NCI-H2196 treated with DMSO at 0.1 percent for 48 hours (cell line): ENCODE measurements around the gene CEP41.
"Not testable (repeated sequence)": the region's sequence is repeated elsewhere in the genome, so short reads cannot be mapped to it uniquely, and the experiment has no call there.

Experiments used
- DNase-seq: peaks from one replicate; lab custom pipeline; 2025; ENCODE audit not compliant: unreplicated experiment; lab: John Stamatoyannopoulos, UW

Gene CEP41

DNA sequence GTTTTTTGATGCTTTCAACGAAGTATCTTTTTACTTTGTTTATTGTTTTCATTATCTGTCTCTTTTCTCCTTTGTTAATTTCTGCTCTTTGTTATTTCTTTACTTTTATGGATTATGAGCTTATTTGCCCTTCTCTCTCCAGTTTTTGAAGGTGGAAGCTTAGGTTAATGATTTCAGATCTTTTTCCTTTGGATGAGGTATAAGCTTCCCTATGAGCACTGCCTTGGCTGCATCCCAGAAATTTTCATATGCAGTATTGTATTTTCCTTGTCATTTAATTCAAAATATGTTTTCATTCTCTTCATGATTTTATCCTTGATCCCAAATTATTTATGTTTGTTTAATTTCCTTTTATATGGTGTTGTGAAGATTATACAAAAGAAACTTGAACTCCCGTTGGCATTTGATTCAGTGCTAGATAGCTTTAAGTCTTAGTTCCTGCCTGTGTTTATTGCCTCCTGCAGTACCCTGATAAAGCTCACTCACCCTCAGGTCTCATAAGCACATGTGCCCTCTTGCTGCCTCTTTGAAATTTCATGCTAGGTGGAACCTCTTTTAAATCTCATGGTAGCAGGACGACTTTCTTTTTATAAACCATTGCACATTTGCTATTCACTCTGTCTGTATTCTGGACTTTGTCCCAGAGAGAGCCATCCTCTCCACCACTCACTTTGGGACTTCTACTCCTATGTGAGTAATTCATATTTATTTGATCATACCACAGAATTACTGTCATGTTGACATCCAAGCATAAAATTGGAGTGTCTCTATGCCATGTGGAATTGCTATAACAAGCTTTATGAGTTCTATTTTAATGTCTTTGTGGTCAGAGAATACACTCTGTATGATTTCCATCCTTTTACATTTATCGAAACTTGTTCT, 23.0 kb upstream of the CEP41 start:
- DNase-seq, result no peak

DNA sequence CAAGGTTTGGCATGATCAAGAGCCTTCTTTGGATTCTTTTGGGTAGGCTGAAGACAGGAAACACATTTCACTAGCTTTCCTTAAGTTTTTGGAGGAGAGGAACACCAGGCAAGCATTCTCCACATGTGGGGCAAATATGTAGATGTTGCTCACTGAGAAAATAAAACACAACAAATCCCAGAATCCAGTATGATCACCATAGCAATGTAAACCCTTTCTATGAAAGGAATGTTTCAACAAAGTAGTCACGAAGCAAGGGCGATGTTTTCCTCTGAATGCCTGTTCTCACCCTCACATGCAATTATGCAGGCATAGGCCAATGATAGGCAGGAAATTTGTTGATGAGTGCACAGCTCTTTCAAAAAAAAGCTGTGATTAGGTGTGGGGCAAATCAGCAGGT, 20.5 kb upstream of the CEP41 start:
- no peak for DNase-seq

DNA sequence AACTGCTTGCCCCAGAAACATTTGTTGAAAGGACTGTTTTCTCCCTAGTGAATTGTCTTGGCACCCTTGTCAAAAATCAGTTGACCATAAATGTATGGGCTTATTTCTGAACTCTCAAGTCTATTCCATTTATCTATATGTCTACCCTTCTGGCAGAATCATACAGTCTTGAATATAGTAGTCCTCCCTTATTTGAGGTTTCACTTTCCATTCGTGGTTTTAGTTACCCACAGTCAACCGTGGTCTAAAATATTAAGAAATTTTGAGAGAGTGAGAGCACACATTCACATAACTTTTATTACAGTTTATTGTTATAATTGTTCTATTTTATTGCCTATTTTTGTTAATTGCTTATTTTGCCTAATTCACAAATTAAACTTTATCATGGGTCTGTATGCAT, 17.4 kb upstream of the CEP41 start:
- DNase-seq, result no peak

DNA sequence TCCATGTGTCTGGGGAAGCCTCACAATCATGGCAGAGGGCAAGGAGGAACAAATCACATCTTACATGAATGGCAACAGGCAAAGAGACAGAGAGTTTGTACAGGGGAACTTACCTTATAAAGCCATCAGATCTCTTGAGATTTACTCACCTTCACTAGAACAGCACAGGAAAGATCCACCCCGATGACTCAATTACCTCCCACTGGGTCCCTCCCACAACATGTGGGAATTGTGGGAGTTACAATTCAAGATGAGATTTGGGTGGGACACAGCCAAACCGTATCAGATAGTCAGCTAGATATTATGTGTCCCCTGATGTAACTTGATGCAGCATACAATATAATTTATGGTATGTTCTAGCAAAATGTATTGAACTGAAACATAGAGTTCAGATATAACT, 14.1 kb upstream of the CEP41 start:
- no peak for DNase-seq

DNA sequence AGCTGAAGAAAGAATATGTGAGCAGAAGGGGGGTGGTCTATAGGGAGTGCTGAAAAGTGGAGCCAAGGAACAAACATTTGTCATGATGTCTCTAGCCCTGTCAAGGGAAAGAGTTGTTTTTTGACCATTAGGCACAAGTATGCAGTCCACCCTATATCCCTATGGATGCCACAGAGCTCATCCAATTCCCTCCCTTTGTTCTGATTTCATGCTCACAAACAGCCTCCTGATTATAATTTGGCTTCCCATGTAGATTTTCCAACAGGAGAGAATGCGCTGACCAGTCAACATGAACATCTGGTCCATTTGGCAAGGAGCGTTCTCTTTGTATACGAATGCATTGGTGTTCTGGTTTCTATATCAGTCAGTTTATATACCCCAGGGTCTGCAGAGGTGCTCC, 12.1 kb upstream of the CEP41 start:
- DNase-seq, result no peak

DNA sequence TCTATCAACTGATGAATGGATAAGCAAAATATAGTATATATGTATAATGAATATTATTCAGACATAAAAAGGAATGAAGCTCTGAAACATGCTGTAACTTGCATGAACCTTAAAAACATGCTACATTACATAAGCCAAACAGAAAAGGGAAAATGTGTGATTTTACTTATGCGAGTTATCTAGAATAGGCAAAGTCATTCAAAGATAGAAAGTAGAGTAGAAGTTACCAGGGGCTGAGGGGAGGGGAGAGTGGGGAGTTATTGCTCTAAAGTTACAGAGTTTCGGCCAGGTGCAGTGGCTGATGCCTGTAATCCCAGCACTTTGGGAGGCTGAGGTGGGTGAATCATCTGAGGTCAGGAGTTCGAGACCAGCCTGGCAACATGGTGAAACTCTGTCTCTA, 10.5 kb upstream of the CEP41 start:
- not testable (repeated sequence) for DNase-seq

DNA sequence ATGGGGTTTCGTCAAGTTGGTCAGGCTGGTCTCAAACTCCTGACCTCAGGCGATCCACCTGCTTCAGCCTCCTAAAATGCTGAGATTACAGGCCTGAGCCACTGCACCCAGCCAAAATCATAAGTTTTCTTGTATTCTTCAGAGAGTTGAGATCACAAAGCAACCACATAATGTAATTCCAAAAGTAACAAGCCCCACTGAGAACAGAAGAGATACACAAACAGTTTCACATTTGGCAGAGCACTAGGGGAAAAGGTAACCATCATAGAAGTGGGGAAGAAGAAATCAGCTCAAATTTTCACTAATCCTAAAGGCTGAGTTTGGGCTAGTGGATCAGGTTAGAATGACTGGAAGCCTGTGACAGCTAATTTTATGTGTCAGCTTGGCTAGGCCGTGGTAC, 5.4 kb upstream of the CEP41 start:
- no peak for DNase-seq

DNA sequence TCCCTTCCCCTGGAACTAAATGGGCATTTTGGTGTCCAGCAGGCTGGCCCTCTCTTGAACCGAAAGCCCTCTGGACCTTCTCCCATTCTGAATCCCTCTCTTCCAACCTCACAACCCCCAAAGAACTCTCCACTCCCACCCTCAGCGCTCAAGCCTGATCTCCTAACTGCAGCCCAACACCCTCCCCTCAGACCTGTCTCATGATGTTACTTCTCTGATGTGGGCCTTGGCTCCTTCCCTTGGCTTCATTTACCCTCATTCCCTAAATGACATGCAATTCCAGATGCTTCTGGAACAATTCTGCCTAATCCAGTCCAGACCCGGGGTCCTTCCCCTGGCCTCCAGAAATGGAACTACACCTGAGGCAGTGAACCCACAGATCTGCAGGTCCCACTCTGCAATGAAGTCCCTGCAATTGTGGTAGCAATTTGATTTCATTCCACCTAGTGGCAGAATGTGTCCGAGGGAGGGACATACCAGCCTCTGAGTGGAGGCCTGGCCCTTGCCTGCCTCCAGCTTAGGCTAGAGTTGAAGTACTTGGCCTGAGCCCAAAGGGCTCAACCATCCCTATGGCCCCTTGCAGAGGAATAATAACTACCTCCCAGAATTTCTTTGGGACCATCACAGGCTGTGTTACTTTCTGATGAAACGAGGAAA, 4.1 kb upstream of the CEP41 start:
- DNase-seq, result no peak

DNA sequence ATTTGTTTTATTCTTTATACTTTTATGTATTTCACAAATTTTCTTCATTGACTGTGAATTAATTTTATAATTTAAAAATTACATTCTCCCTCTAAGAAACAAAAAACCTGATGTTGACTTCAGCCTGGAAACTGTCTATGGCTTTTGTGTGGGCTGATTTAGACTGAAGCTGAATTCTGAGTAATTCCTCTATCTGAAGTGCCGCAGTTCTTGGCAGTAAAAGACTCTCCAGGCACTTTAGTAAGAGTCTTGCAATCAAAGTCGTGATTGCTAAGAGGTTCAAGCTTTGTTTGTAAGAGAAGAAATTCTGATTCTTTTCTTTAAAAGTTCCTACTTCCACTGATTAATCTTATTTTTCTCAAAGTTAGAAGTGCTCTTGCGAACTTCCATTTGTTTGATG, 3.4 kb upstream of the CEP41 start:
- DNase-seq, result no peak

DNA sequence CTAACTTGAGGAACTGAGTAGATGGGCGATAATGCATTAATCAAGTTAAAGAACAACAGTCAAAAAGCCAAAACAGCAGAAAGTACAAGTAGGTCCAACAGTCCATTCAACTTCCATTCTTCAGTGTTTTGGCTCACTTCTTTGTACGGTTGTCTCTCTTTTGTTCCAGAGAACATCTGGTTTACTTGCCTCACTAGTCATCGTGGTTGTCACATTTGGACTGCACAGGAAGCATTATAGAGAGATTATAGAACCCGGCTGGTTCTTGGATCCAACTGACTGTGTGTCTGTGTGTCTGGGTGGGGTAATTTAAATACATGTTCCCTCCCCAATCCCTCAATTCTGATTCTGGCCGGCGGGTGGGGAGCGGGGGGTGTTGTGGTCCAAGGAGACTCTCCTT, 1.8 kb upstream of the CEP41 start:
- DNase-seq, result no peak

DNA sequence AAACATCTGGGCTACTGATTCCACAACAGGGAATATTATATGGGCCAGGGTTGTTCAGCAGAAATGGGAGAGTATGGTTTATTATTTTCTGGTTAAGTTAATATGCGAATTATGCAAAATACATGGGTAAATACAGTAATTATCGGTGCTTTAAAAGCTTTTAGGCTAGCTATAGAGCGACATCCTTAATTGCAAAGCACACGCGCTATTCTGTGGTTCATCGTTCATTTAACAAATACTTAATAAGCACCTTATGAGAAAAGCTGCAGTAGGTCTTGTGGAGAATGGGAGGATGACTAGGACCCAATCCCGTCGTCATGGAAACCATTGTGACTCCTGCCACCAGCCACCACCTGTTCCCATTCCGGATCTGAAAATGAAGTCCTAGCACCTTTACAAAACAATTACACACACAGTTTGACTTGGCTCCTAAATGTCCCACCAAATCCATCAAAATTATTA, 623 bp upstream of the CEP41 start:
- peak; percentile 78 for DNase-seq

DNA sequence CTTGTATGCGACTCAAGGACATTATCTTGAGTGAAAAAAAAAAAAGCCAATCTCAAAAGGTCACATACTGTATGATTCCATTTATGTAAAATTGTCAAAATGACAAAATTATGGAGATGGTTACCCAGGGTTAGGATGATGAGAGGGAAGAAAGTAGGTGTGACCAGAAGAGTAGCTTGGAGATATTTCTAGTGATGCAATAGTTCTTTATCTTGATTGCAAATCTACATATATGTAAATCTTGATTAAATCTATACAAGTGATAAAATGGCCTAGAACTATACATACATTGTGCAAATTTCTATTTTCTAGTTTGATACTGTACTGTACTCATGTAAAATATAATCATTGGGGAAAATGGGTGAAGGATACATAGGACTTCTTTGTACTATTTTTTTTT, 4.6 kb downstream of the CEP41 start:
- DNase-seq, result no peak

DNA sequence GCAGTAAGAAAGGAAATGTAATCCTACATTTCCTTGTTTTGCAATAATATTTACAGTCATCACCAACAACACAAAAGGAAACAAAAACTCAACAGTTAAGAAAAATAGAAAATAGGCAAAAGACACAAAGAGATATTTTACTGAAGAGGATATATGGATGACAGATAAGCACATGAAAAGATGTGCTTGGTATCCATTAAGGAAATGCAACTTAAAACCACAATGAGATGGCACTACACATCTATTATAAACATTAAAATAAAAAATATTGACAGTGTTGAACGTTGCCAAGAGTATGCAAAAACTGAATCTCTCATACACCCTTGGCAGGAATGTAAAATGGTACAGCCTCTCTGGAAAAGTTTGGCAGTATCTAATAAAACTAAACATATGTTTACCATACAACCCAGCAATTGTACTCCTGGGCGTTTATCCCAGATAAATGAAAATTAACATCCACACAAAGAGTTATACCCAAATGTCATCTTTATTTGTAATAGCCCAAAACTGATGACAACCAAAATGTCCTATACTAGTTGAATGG, 5.4 kb downstream of the CEP41 start:
- no peak for DNase-seq

DNA sequence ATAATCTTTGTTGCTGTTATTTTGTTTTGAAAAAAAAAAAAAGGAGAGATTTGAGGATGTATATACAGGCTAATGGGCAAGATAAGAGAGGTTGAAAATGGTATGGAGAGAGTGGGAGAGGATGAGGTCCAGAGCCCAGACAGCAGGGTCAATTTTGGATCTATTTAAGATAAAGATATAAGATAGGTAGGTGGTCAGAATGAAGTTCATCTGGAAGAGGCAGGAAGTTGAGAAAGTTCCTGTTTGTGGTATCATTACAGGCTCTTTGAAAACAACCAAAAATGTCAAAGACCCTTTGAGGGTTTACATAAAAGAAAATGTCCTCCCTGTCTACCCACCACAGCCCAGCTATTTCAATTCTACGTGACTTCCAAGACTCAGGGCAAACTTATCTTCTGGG, 7.5 kb downstream of the CEP41 start:
- no peak for DNase-seq

DNA sequence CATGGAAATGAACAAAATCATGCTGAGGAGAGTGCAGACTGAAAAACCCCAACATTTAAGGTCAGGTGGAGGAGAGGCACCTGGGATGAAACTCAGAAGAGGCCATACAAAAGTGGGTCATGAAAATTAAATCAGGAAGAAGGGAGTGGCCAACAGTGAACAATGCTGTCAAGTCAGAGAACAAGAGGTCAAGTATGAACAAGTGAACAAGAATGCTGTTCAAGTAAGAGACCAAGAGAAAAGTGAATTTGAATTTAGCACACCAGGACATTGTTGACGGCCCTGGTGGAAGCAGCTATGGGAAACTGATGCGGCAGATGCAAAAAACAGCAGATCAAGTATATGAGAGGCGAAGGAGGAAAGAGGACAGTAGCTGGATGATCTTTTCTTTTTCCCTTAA, 7.9 kb downstream of the CEP41 start:
- no peak for DNase-seq

DNA sequence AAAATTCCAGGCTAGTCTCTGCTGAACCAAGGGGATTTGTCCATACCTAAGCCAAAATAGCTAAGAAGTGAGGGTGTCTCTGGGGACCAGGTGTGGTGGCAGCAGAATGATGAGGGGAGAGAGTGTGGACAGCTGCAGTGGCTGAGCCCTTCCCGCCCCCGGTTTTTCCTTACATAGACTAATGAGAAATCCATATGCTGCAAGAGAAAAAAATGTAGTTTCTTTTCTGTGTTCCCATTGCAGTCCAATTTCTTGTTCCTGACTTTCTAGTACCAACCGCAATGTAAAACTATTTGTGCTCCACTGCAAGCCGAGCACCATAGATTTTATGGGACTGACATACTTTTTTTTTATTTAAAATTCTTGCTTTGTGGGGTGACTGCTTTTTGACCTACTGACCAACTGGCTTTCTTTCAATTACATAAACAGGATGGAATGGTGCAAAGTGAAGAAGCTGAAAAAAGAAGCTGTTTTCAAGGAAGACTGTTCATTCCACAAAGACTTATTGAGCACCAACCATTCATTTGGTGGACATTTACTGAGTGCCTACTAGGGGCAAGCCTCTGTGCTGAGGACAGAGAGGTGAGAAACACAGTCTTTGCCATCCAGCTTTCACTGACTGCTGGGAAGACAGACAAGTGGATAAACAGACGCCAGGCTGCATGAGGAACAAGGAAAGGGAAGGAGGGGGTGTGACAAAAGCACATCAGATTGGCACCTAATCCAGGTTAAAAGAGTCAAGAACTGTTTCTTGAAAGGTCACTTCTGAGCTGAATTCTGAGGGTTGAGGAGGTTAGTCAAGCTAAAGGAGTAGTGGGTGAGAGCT, 9.8 kb downstream of the CEP41 start:
- no peak for DNase-seq

DNA sequence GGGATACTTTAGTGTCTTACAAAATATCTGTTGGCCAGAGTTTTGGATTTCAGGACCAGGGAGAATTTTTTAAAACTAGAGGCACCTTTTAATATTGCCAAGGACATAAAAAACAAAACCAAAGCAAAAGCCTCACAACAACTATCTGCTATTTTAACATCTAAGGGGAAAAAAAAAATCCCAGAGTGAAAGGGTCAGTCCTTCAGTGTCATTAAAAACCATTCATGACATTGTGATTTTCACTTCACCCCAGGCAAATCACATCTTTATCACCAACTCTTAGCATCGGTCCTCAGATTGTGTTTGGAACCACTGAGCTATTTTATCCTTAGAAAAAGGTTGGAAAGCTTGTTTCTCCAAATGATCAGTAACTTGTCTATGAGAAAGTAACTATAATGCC, 10.7 kb downstream of the CEP41 start:
- no peak for DNase-seq

DNA sequence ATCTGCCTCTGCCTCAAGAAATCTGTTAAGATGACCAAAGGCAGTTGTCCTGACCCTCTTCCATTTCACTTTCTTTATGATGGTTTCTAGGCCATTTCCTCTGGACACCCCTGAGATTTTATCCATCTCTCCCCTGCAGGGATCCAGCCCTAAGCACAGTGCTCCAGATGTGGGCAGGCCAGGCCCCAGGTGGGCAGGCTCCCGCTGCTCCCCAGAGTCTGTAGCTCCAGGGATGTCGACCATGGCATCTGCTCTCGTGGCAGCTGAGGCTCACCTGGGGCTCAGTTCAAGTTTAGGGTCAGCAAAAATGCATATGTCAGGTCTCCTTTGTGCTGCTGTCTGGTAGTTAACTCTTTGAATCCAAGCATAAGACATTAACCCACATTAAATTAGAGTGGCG, 11.8 kb downstream of the CEP41 start:
- no peak for DNase-seq

DNA sequence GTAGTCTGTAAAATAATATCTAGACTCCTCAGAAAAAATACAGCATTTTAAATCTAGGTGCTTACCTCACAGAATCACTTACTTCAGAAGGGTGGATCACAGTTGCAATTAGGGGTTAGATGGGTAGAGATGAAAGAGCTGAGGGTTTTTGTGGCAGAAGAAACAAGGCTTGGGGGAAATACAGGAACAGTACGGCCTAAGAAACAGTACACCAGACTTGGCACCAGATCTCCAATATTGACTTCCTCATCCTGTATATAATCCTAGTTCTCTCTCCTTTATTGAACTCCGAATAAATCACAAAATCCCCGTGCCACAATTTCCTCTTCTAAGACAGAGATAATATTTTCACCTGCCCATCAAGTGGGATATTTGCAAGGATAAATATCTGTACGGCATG, 14.3 kb downstream of the CEP41 start:
- no peak for DNase-seq

DNA sequence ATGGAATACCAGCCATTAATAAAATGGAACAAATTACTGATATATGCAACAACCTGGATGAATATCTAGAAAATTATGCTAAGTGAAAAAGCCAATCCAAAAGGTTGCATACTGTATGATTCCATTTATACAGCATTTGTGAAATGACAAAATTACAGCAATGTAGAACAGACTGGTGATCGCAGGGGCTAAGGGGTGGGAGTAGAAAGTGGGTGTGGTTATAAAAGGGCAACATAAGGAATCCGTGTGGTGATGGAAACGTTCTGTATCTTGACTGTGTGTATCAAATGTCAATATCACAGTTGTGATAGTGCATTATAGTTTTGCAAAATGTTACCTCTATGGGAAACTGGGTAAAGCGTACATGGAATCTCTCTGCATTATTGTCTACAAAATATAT, 15.0 kb downstream of the CEP41 start:
- DNase-seq, result no peak

DNA sequence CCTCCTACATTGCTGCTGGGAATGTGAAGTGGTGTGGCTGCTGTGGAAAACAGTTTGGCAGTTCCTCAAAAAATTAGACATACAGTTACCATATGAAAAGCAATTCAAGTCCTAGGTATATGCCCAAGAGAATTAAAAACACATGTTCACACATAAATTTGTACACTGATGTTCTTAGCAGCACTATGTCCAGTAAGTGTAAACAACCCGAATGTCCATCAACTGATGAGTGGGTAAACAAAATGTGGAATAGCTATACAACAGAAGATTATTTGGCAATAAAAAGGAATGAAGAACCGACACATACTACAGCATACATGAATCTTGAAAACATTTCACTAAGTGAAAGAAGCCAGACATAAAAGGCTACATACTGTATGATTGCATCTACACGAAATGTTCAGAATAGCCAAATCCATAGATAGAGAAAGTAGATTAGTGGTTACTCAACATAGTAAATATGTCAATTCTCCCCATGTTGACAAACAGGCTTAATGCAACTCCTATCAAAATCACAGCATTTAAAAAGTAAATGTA, 17.2 kb downstream of the CEP41 start:
- DNase-seq, result no peak
